Loucy (cell line): ENCODE data around the gene CFAP20DC.

Experiments
- EZH2phosphoT487 ChIP-seq: fragments of 200-600 bp; IDR thresholded peaks from 2 replicates; pipeline ENCODE4 v1.6.1; 2018; ENCODE audit warnings: antibody characterized with exemption, mild to moderate bottlenecking, moderate library complexity, borderline replicate concordance
- TF ChIP-seq, protein P1 (sequence below): fragments of 200-600 bp; sonication (generic); conservative IDR thresholded peaks from 2 replicates; pipeline ENCODE4 v1.5.1; 2014; ENCODE audit warnings: mild to moderate bottlenecking, antibody characterized with exemption, low read length

DNA sequence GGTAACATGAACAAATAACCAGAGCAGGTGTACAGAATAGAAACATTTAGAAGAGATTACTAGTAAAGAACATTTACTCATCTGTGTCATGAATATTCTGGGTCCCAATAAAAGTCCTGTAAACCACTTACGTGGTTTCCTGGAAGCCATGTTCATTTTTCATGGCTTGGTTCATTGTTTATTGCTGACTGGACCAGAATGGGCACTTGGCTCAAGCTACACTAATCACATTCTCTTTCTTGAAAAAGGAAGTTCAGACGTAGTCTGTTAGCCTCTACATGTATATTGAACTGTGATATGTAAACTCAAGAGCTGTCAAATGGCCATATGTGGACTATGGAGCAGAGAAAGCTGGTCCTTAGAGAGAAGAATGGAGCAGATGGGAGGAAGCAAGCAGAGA, 244.9 kb downstream of the CFAP20DC start:
- TF ChIP-seq, protein P1, sequence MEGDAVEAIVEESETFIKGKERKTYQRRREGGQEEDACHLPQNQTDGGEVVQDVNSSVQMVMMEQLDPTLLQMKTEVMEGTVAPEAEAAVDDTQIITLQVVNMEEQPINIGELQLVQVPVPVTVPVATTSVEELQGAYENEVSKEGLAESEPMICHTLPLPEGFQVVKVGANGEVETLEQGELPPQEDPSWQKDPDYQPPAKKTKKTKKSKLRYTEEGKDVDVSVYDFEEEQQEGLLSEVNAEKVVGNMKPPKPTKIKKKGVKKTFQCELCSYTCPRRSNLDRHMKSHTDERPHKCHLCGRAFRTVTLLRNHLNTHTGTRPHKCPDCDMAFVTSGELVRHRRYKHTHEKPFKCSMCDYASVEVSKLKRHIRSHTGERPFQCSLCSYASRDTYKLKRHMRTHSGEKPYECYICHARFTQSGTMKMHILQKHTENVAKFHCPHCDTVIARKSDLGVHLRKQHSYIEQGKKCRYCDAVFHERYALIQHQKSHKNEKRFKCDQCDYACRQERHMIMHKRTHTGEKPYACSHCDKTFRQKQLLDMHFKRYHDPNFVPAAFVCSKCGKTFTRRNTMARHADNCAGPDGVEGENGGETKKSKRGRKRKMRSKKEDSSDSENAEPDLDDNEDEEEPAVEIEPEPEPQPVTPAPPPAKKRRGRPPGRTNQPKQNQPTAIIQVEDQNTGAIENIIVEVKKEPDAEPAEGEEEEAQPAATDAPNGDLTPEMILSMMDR, result no peak
- no peak for TF ChIP-seq EZH2phosphoT487
